ENCODE results near the gene RNF5. TPM values are rescaled to one million over a fixed set of nuclear protein-coding genes. Genes with fewer than 3 reads are reported as not detected.

RNF5 gene
- total RNA-seq, 3 donors from 2014 or later: 56.3 to 78.0 (median 70.5) TPM

- Histone ChIP-seq H3K4me3 (no peak overlapping the region), H3K27ac (no peak overlapping the region), H3K36me3 (no peaks in the 10 kb centered on the region), H3K27me3 (no peaks in the 10 kb centered on the region), H3K4me1 (peaks cover 3 to 6% of the 10 kb centered on the region in 2 donors), H3K9me3 (no peaks in the 10 kb centered on the region)
- intact Hi-C loops (cut with DNase I; ENCODE audit: low total_unique reads): no loop called here
- DNase-seq (ENCODE audit: low spot score in 2 of 2): no peak
- no peak for TF ChIP-seq CTCF (IDR thresholded peaks at IDR 0.05)
- no peak for TF ChIP-seq POLR2AphosphoS5 (IDR thresholded peaks at IDR 0.05)
- TF ChIP-seq POLR2A (IDR thresholded peaks at IDR 0.05): no peak
Measured at GRCh38 chr6:32198345-32198696, 20.1 kb downstream of the RNF5 start.

- intact Hi-C loops (cut with DNase I; ENCODE audit: low total_unique reads): no loop called here
- Histone ChIP-seq H3K27ac (no peak overlapping the region), H3K9me3 (no peaks in the 10 kb centered on the region), H3K27me3 (no peaks in the 10 kb centered on the region), H3K4me1 (peaks cover 3 to 6% of the 10 kb centered on the region in 2 donors), H3K36me3 (no peaks in the 10 kb centered on the region), H3K4me3 (no peak overlapping the region)
- TF ChIP-seq CTCF (IDR thresholded peaks at IDR 0.05): no peak
- no peak for TF ChIP-seq POLR2A (IDR thresholded peaks at IDR 0.05)
- no peak for TF ChIP-seq POLR2AphosphoS5 (IDR thresholded peaks at IDR 0.05)
- no peak for DNase-seq (ENCODE audit: low spot score in 2 of 2)
Measured at GRCh38 chr6:32198866-32199265, 20.7 kb downstream of the RNF5 start.

- Histone ChIP-seq H3K9me3 (no peaks in the 10 kb centered on the region), H3K27ac (no peak overlapping the region), H3K4me1 (peaks cover 0 to 3% of the 10 kb centered on the region in 2 donors), H3K36me3 (no peaks in the 10 kb centered on the region), H3K4me3 (no peak overlapping the region), H3K27me3 (no peaks in the 10 kb centered on the region)
- TF ChIP-seq CTCF (IDR thresholded peaks at IDR 0.05) (no peak), POLR2A (IDR thresholded peaks at IDR 0.05) (no peak), POLR2AphosphoS5 (IDR thresholded peaks at IDR 0.05) (no peak)
- intact Hi-C loops (cut with DNase I; ENCODE audit: low total_unique reads): no loop called here
- no peak for DNase-seq (ENCODE audit: low spot score in 2 of 2)
Measured at GRCh38 chr6:32200711-32201475, 22.7 kb downstream of the RNF5 start.

- intact Hi-C loops (cut with DNase I; ENCODE audit: low total_unique reads): no loop called here
- Histone ChIP-seq H3K9me3 (no peaks in the 10 kb centered on the region), H3K27me3 (no peaks in the 10 kb centered on the region), H3K27ac (no peak overlapping the region), H3K36me3 (no peaks in the 10 kb centered on the region), H3K4me3 (no peak overlapping the region), H3K4me1 (peaks cover 0 to 2% of the 10 kb centered on the region in 2 donors)
- DNase-seq (ENCODE audit: low spot score in 2 of 2): no peak
- TF ChIP-seq POLR2A (IDR thresholded peaks at IDR 0.05) (no peak), CTCF (IDR thresholded peaks at IDR 0.05) (no peak), POLR2AphosphoS5 (IDR thresholded peaks at IDR 0.05) (no peak)
Measured at GRCh38 chr6:32202186-32202585, 24.0 kb downstream of the RNF5 start.

GRCh38 chr6:32203426-32204267 lies 25.4 kb downstream of the RNF5 start:
- intact Hi-C loops (cut with DNase I; ENCODE audit: low total_unique reads): no loop called here

More at GRCh38 chr6:32203426-32204267, 25.4 kb downstream of the RNF5 start:
- H3K27me3 ChIP-seq: no peaks in the 10 kb centered on the region
- no peak for DNase-seq (ENCODE audit: low spot score in 2 of 2)
- no peaks in the 10 kb centered on the region for H3K9me3 ChIP-seq
- H3K4me1 ChIP-seq: no peaks in the 10 kb centered on the region
- H3K36me3 ChIP-seq: no peaks in the 10 kb centered on the region
- no peak overlapping the region for H3K27ac ChIP-seq
- H3K4me3 ChIP-seq: no peak overlapping the region
- no peak for TF ChIP-seq POLR2A (IDR thresholded peaks at IDR 0.05)
- no peak for TF ChIP-seq CTCF (IDR thresholded peaks at IDR 0.05)
- TF ChIP-seq POLR2AphosphoS5 (IDR thresholded peaks at IDR 0.05): no peak
